Common myeloid progenitor, CD34-positive (primary cell): ENCODE results near the gene COX6B2.

Experiments
- CTCF ChIA-PET: fragments of 350-600 bp; sonication (Branson Sonifier 250); formaldehyde crosslinking; loops from one replicate; lab custom pipeline; 2021; ENCODE audit warnings: antibody characterized with exemption; lab: Charles Lee
- POLR2A ChIA-PET: fragments of 350-600 bp; sonication (Branson Sonifier 250); formaldehyde crosslinking; loops from one replicate; lab custom pipeline; 2021; ENCODE audit warnings: antibody characterized with exemption; lab: Charles Lee
- DNase-seq, 3 donors: peaks; one replicate each; pipeline versions ENCODE4 v3.0.0 to v3.0.0-alpha.2; 2013
- H3K27ac ChIP-seq, 2 experiments: 1 replicate in 1 of 2; 2 replicates in 1 of 2; pipeline ENCODE4 v1.7.0; 2013; ENCODE audit warnings: inconsistent platforms in 2 of 2, low read length in 2 of 2, mild to moderate bottlenecking in 2 of 2, low read depth in 1 of 2, moderate library complexity in 1 of 2; ENCODE audit not compliant: severe bottlenecking in 2 of 2, insufficient read depth in 1 of 2, poor library complexity in 1 of 2
- H3K27me3 ChIP-seq, 5 experiments: replicated peaks in 2 of 5; 1 replicate in 3 of 5; 2 replicates in 2 of 5; pipeline versions ENCODE4 v1.6.1 to v1.7.0; 2013; ENCODE audit warnings: low read length in 4 of 5, mild to moderate bottlenecking in 2 of 5, moderate library complexity in 2 of 5, inconsistent platforms in 1 of 5; ENCODE audit not compliant: insufficient read depth in 5 of 5, control insufficient read depth in 4 of 5
- H3K36me3 ChIP-seq, 4 experiments: 1 replicate in 2 of 4; 2 replicates in 2 of 4; pipeline versions ENCODE4 v1.6.1 to v1.7.0; 2013; ENCODE audit warnings: low read length in 3 of 4, control low read depth in 1 of 4, mild to moderate bottlenecking in 1 of 4; ENCODE audit not compliant: control insufficient read depth in 4 of 4, insufficient read depth in 4 of 4
- H3K4me1 ChIP-seq, 4 experiments: 1 replicate in 3 of 4; 2 replicates in 1 of 4; pipeline versions ENCODE4 v1.6.1 to v1.7.1; 2013; ENCODE audit warnings: low read length in 3 of 4, mild to moderate bottlenecking in 3 of 4, control low read depth in 1 of 4, inconsistent platforms in 1 of 4, moderate library complexity in 1 of 4; ENCODE audit not compliant: control insufficient read depth in 4 of 4, insufficient read depth in 4 of 4; ENCODE audit errors: control extremely low read depth in 1 of 4
- H3K4me3 ChIP-seq, 7 experiments: 1 replicate in 4 of 7; 2 replicates in 3 of 7; pipeline versions ENCODE4 v1.5.1 to v1.7.0; 2013; ENCODE audit warnings: mild to moderate bottlenecking in 7 of 7, low read length in 6 of 7, moderate library complexity in 6 of 7, inconsistent platforms in 2 of 7, low read depth in 2 of 7, control low read depth in 1 of 7; ENCODE audit not compliant: insufficient read depth in 4 of 7, control insufficient read depth in 1 of 7; ENCODE audit errors: extremely low read depth in 1 of 7
- H3K9me3 ChIP-seq, 5 experiments: 1 replicate in 4 of 5; 2 replicates in 1 of 5; pipeline versions ENCODE4 v1.6.1 to v1.7.1; 2013; ENCODE audit warnings: low read length in 4 of 5, mild to moderate bottlenecking in 2 of 5, inconsistent platforms in 1 of 5, low read depth in 1 of 5, moderate library complexity in 1 of 5; ENCODE audit not compliant: control insufficient read depth in 4 of 5, insufficient read depth in 2 of 5; ENCODE audit errors: control extremely low read depth in 1 of 5
- WGBS: methylation state at CpG from one replicate; pipeline ENCODE4 v1.1.5; 2013; ENCODE audit not compliant: insufficient coverage; 5-methylcytosine and 5-hydroxymethylcytosine counted together

COX6B2 gene

DNA sequence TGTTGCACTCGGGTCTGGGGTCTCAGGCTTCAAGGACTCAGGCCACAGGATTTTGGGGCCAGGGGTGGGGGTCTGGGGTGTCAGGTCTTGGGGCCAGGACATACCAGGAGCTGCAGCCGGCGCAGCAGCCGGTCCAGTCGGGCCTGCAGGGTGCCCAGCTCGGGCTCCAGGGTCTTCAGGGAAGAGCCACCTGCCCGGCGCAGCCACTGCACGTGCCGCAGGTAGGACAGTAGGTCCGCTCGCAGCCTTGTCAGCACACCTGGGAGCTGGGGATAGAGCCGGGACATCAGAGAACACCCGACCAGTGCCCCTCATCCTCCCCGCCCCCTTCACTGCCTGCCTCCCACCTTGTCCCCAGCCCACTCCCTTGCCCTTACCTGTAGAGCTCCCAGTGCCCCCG, 13.6 kb upstream of the COX6B2 start:
- ChIA-PET CTCF (interaction anchor here (0.9 to 1.2 kb wide), 2 partner anchors 20 to 65 kb away, joined by 3 to 6 read pairs; no protein-coding TSS in a partner anchor), POLR2A (no interaction called here)
- peaks cover 0 to 56% (median 15%) of the 10 kb centered on the region in 5 experiments for H3K27me3 ChIP-seq

DNA sequence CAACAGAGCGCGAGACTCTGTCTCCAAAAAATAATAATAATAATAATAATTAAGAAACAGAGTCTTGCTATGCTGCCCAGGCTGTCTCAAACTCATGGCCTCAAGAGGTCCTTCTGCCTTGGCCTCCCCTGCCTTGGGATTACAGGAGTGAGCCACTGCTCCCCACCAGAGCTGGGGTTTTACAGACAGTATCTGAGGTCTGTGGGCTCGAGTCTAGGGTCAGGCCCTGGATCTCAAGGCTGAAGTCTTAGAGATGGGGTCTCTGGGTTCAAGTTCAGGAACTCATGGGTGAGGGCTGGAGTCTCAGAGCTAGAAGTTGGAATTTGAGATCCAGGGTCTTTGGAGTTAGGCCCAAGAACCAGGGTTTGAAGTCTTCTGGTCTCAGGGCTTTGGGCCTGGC, 12.3 kb upstream of the COX6B2 start:
- ChIA-PET CTCF (interaction anchor here (1.0 kb wide), 1 partner anchor 14 kb away, joined by 3 read pairs; no protein-coding TSS in a partner anchor), POLR2A (no interaction called here)
- Histone ChIP-seq H3K36me3 (no peaks in the 10 kb centered on the region), H3K4me3 (no peak overlapping the region), H3K27me3 (peaks cover 0 to 43% (median 11%) of the 10 kb centered on the region in 5 experiments), H3K4me1 (peaks cover 0 to 13% (median 8%) of the 10 kb centered on the region in 4 experiments), H3K27ac (no peak overlapping the region), H3K9me3 (no peaks in the 10 kb centered on the region)
- 100% methylated on average over 1 of the region's 3 CpGs for WGBS
- DNase-seq, result no peak

More for the DNA sequence above, 13.6 kb upstream of the COX6B2 start:
- Histone ChIP-seq H3K4me1 (peaks cover 0 to 23% (median 18%) of the 10 kb centered on the region in 4 experiments), H3K36me3 (no peaks in the 10 kb centered on the region), H3K9me3 (no peaks in the 10 kb centered on the region), H3K27ac (no peak overlapping the region), H3K4me3 (no peak overlapping the region)
- DNase-seq, result no peak
- WGBS, result 81% methylated on average over 15 of the region's 16 CpGs

DNA sequence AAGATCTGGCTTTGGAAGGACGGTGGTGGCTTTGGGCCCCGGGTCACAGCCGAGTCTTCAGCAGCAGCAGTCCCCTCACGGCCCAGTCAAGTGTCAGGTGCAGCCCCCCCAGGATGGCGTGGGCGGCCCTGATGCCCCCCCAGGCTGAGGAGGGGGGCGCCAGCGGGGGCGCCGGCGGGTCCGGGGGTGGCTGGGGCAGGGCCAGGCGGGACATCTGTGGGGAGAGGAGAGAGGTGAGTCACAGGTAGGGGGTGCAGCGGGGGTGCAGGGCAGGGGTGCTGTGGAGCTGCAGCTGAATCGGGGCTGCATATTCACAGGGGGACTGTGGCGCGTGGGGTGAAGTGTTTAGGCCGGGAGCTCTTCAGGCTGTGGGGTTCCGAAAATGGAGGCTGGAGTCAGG, 11.4 kb upstream of the COX6B2 start:
- 84% methylated on average over 18 of the region's 19 CpGs for WGBS
- Histone ChIP-seq H3K4me1 (peaks cover 0 to 13% (median 8%) of the 10 kb centered on the region in 4 experiments), H3K4me3 (no peak overlapping the region), H3K9me3 (no peaks in the 10 kb centered on the region), H3K27ac (no peak overlapping the region), H3K27me3 (peaks cover 0 to 36% (median 8%) of the 10 kb centered on the region in 5 experiments), H3K36me3 (no peaks in the 10 kb centered on the region)
- POLR2A ChIA-PET, result no interaction called here
- CTCF ChIA-PET, result no interaction called here
- DNase-seq, result peak in 1 of 3 donors; percentile 39

DNA sequence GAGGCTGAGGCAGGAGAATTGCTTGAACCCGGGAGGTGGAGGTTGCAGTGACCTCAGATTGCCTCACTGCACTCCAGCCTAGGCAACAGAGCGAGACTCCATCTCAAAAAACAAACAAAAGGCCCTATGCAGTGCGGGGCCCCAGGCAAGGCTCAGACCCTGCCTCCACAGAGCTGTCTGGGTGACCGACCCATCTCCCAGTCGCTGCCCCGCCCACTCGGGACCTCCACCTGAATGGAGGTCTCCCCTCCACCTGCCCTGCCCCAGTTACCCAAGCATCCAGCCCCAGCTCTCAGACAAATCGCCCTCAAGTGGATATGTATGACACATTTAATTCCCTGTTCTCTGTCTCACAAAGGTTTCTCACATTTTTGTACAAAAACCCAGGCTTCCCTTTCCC, 10.7 kb upstream of the COX6B2 start:
- Histone ChIP-seq H3K36me3 (no peaks in the 10 kb centered on the region), H3K4me3 (no peak overlapping the region), H3K27me3 (peaks cover 0 to 29% (median 5%) of the 10 kb centered on the region in 5 experiments), H3K4me1 (peaks cover 0 to 13% (median 8%) of the 10 kb centered on the region in 4 experiments), H3K9me3 (no peaks in the 10 kb centered on the region), H3K27ac (no peak overlapping the region)
- DNase-seq, result no peak
- POLR2A ChIA-PET, result no interaction called here
- CTCF ChIA-PET, result no interaction called here
- 92% methylated on average over 6 of the region's 8 CpGs for WGBS

DNA sequence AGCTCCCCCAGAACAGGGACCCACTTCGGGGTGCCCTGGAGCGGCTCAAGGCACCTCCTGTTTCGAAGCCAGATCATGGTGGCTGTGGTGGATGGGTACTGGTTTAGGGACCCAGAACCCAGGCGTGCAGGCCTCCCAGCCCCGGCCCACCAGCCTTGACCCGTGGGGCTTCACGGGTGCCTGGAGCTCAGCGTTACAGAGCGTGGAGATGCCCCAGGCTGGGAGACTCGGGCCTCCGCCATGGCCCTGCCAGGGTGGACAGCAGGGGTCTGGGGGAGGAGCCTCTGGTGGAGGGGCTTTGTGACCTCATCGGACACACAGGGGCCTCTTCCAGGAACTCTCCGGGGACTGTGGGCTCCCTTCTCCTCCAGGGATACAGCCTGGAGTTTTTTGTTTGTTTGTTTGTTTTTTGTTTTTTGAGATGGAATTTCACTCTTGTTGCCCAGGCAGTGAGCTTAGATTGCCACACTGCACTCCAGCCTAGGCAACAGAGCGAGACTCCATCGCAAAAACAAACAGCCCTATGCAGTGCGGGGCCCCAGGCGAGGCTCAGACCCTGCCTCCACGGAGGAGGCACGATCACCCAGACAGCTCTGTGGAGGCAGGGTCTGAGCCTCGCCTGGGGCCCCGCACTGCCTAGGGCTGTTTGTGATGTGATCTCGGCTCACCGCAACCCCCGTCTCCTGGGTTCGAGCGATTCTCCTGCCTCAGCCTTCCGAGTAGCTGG, 8.6 kb upstream of the COX6B2 start, which contains the start of gene GARIN5B:
TSS of gene GARIN5B (minus strand) at position 271 of the 727 bp plus-strand sequence. CDS start at position 77, 194 bp downstream.
- no peak for DNase-seq
- Histone ChIP-seq H3K4me3 (no peak within 1 kb of the TSS), H3K36me3 (no peaks in the 10 kb centered on the region), H3K4me1 (no peaks in the 10 kb centered on the region), H3K27me3 (peaks cover 0 to 9% (median 3%) of the 10 kb centered on the region in 5 experiments), H3K9me3 (no peaks in the 10 kb centered on the region), H3K27ac (no peak within 1 kb of the TSS)
- ChIA-PET CTCF (interaction anchor here (1.0 to 1.1 kb wide), 2 partner anchors 10 to 62 kb away, joined by 3 read pairs; no protein-coding TSS in a partner anchor), POLR2A (no interaction called here)
- WGBS, result 92% methylated on average over 23 of the region's 27 CpGs

DNA sequence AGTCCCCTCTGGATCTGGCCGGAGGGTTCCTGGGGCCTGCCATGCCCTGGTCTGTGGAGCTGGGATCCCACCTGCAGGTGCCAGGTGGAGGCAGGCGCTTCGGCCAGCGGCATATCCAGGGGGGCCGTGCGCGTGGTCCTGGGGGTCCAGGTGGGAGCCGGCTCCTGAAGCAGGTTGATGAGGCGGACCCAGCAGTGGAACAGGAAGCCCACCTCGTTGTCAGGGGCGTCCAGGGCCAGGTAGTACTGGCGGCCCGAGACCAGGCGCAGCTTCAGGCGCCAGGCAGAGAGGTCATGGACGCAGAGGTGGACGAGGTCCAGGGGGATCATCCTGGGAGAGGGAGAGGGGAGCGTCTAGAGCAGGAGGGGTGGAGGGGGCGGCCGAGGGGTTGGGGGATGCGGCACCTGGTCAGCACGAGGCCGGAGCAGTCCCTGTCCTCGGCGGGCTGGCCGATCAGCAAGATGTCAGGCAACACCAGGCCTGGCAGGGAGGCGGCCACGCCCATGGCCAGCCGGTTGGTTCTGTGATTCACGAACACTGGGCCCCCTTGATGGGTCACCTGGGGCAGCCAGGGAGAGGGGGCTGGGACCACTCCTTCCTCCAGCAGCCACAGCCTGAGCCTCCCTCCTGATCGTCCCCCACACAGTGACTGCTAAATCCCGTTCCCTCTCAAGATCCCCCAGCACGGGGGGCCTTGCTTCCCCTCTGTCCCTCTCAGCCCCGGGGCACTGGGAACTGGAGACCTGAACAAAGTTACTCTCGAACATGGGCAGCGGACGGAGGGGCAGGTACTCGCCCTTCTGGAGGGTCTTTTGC, 7.9 kb upstream of the COX6B2 start:
- ChIA-PET POLR2A (no interaction called here), CTCF (interaction anchor here (1.1 kb wide), 1 partner anchor 61 kb away, joined by 3 read pairs; no protein-coding TSS in a partner anchor)
- Histone ChIP-seq H3K4me3 (no peak overlapping the region), H3K4me1 (no peaks in the 10 kb centered on the region), H3K36me3 (no peaks in the 10 kb centered on the region), H3K27me3 (peaks cover 0 to 5% (median 0%) of the 10 kb centered on the region in 5 experiments), H3K9me3 (no peaks in the 10 kb centered on the region), H3K27ac (no peak overlapping the region)
- WGBS, result 90% methylated on average over 35 of the region's 38 CpGs
- DNase-seq, result no peak
